ENCODE measurements around the gene THEM4.

The THEM4 gene

GRCh38 chr1:151838222-151839081 lies 70.9 kb downstream of the THEM4 start:
- no peak for DNase-seq (ENCODE audit: low read depth in 2 of 2)

- no peak for DNase-seq (ENCODE audit: low read depth in 2 of 2)
Measured at GRCh38 chr1:151837884-151838221, 71.5 kb downstream of the THEM4 start.

- no peak for DNase-seq (ENCODE audit: low read depth in 2 of 2)
Measured at GRCh38 chr1:151837197-151837596, 72.1 kb downstream of the THEM4 start.

GRCh38 chr1:151835596-151835995 lies 73.7 kb downstream of the THEM4 start:
- no peak for DNase-seq (ENCODE audit: low read depth in 2 of 2)

- DNase-seq (ENCODE audit: low read depth in 2 of 2): no peak
Measured at GRCh38 chr1:151834239-151834638, 75.1 kb downstream of the THEM4 start.

GRCh38 chr1:151833172-151833900 lies 76.0 kb downstream of the THEM4 start:
- DNase-seq (ENCODE audit: low read depth in 2 of 2): no peak

GRCh38 chr1:151832318-151832980 lies 76.9 kb downstream of the THEM4 start:
- no peak for DNase-seq (ENCODE audit: low read depth in 2 of 2)

- DNase-seq (ENCODE audit: low read depth in 2 of 2): no peak
Measured at GRCh38 chr1:151831605-151832004, 77.7 kb downstream of the THEM4 start, which contains the start of gene RORC. TSS of gene RORC (minus strand) at chr1:151831802. CDS start at chr1:151831764, 38 bp downstream.

- DNase-seq (ENCODE audit: low read depth in 2 of 2): no peak
Measured at GRCh38 chr1:151831256-151831591, 78.1 kb downstream of the THEM4 start.

- DNase-seq (ENCODE audit: low read depth in 2 of 2): no peak
Measured at GRCh38 chr1:151830055-151830454, 79.3 kb downstream of the THEM4 start.

- no peak for DNase-seq (ENCODE audit: low read depth in 2 of 2)
Measured at GRCh38 chr1:151829352-151830046, 79.8 kb downstream of the THEM4 start.

- DNase-seq (ENCODE audit: low read depth in 2 of 2): no peak
Measured at GRCh38 chr1:151828921-151829320, 80.4 kb downstream of the THEM4 start.

GRCh38 chr1:151827853-151828252 lies 81.5 kb downstream of the THEM4 start:
- no peak for DNase-seq (ENCODE audit: low read depth in 2 of 2)

- no peak for DNase-seq (ENCODE audit: low read depth in 2 of 2)
Measured at GRCh38 chr1:151825751-151826660, 83.3 kb downstream of the THEM4 start.

GRCh38 chr1:151825204-151825603 lies 84.1 kb downstream of the THEM4 start:
- DNase-seq (ENCODE audit: low read depth in 2 of 2): no peak
